ENCODE measurements around the gene DUSP8. TPM values are rescaled to one million over a fixed set of nuclear protein-coding genes. Genes with fewer than 3 reads are reported as not detected.
"Not testable (repeated sequence)": the region's sequence is repeated elsewhere in the genome, so short reads cannot be mapped to it uniquely, and the experiment has no call there.

Gene DUSP8
- polyA plus RNA-seq, 4 donors: 3.1 to 15.0 (median 7.1) TPM

- H3K27me3 ChIP-seq (ENCODE audit: control insufficient read depth in 3 of 3, insufficient read depth in 3 of 3, low read length in 3 of 3): peaks cover 0 to 6% (median 0%) of the 10 kb centered on the region in 3 donors
- WGBS, 3 donors: 74 to 80% (median 74%) methylated on average over 10 of the region's 10 CpGs
- no peak overlapping the region for H3K27ac ChIP-seq (ENCODE audit: low read depth in 1 of 3, low read length in 2 of 3)
- H3K36me3 ChIP-seq (ENCODE audit: control insufficient read depth in 3 of 3, insufficient read depth in 2 of 3, low read depth in 1 of 3, low read length in 3 of 3): no peaks in the 10 kb centered on the region
- H3K4me3 ChIP-seq (ENCODE audit: low read depth in 1 of 3, low read length in 3 of 3): no peak overlapping the region
- no peak for DNase-seq
- H3K4me1 ChIP-seq (ENCODE audit: control insufficient read depth in 3 of 3, insufficient read depth in 2 of 3, low read depth in 1 of 3, low read length in 2 of 3): peaks cover 0 to 9% (median 0%) of the 10 kb centered on the region in 3 donors
- FAIRE-seq: no peak
- H3K9me3 ChIP-seq (ENCODE audit: control insufficient read depth in 2 of 2, insufficient read depth in 1 of 2, low read depth in 1 of 2, low read length in 1 of 2): no peaks in the 10 kb centered on the region
These were observed 25.4 kb upstream of the DUSP8 start for GRCh38 chr11:1597331-1597993.

GRCh38 chr11:1596576-1597121 is 24.6 kb upstream of the DUSP8 start:
- not testable (repeated sequence) for H3K27ac ChIP-seq (ENCODE audit: low read depth in 1 of 3, low read length in 2 of 3)

GRCh38 chr11:1595994-1596575 is 24.0 kb upstream of the DUSP8 start:
- H3K27ac ChIP-seq (ENCODE audit: low read depth in 1 of 3, low read length in 2 of 3); FAIRE-seq; H3K9me3 ChIP-seq (ENCODE audit: control insufficient read depth in 2 of 2, insufficient read depth in 1 of 2, low read depth in 1 of 2, low read length in 1 of 2); DNase-seq; H3K27me3 ChIP-seq (ENCODE audit: control insufficient read depth in 3 of 3, insufficient read depth in 3 of 3, low read length in 3 of 3); H3K4me3 ChIP-seq (ENCODE audit: low read depth in 1 of 3, low read length in 3 of 3); H3K4me1 ChIP-seq (ENCODE audit: control insufficient read depth in 3 of 3, insufficient read depth in 2 of 3, low read depth in 1 of 3, low read length in 2 of 3); H3K36me3 ChIP-seq (ENCODE audit: control insufficient read depth in 3 of 3, insufficient read depth in 2 of 3, low read depth in 1 of 3, low read length in 3 of 3): not testable (repeated sequence)
- 33 to 41% (median 37%) methylated on average over 11 of the region's 11 CpGs for WGBS, 3 donors

More at GRCh38 chr11:1596576-1597121, 24.6 kb upstream of the DUSP8 start:
- H3K27me3 ChIP-seq (ENCODE audit: control insufficient read depth in 3 of 3, insufficient read depth in 3 of 3, low read length in 3 of 3); H3K4me3 ChIP-seq (ENCODE audit: low read depth in 1 of 3, low read length in 3 of 3); H3K9me3 ChIP-seq (ENCODE audit: control insufficient read depth in 2 of 2, insufficient read depth in 1 of 2, low read depth in 1 of 2, low read length in 1 of 2); H3K36me3 ChIP-seq (ENCODE audit: control insufficient read depth in 3 of 3, insufficient read depth in 2 of 3, low read depth in 1 of 3, low read length in 3 of 3); H3K4me1 ChIP-seq (ENCODE audit: control insufficient read depth in 3 of 3, insufficient read depth in 2 of 3, low read depth in 1 of 3, low read length in 2 of 3); FAIRE-seq: not testable (repeated sequence)
- DNase-seq: peak; percentile 66 to 68
- 32 to 53% (median 41%) methylated on average over 19 of the region's 19 CpGs for WGBS, 3 donors

- DNase-seq (no peak), FAIRE-seq (no peak)
- 76 to 80% (median 77%) methylated on average over 9 of the region's 9 CpGs for WGBS, 3 donors
- Histone ChIP-seq H3K4me1 (ENCODE audit: control insufficient read depth in 3 of 3, insufficient read depth in 2 of 3, low read depth in 1 of 3, low read length in 2 of 3) (peaks cover 0 to 5% (median 0%) of the 10 kb centered on the region in 3 donors), H3K27me3 (ENCODE audit: control insufficient read depth in 3 of 3, insufficient read depth in 3 of 3, low read length in 3 of 3) (peaks cover 0 to 4% (median 0%) of the 10 kb centered on the region in 3 donors), H3K36me3 (ENCODE audit: control insufficient read depth in 3 of 3, insufficient read depth in 2 of 3, low read depth in 1 of 3, low read length in 3 of 3) (no peaks in the 10 kb centered on the region), H3K27ac (ENCODE audit: low read depth in 1 of 3, low read length in 2 of 3) (no peak overlapping the region), H3K9me3 (ENCODE audit: control insufficient read depth in 2 of 2, insufficient read depth in 1 of 2, low read depth in 1 of 2, low read length in 1 of 2) (no peaks in the 10 kb centered on the region), H3K4me3 (ENCODE audit: low read depth in 1 of 3, low read length in 3 of 3) (no peak overlapping the region)
These were observed 20.6 kb upstream of the DUSP8 start for GRCh38 chr11:1592628-1593027.

- Histone ChIP-seq H3K36me3 (ENCODE audit: control insufficient read depth in 3 of 3, insufficient read depth in 2 of 3, low read depth in 1 of 3, low read length in 3 of 3) (peaks cover 0 to 5% (median 0%) of the 10 kb centered on the region in 3 donors), H3K27ac (ENCODE audit: low read depth in 1 of 3, low read length in 2 of 3) (no peak overlapping the region), H3K27me3 (ENCODE audit: control insufficient read depth in 3 of 3, insufficient read depth in 3 of 3, low read length in 3 of 3) (peaks cover 0 to 4% (median 0%) of the 10 kb centered on the region in 3 donors), H3K4me1 (ENCODE audit: control insufficient read depth in 3 of 3, insufficient read depth in 2 of 3, low read depth in 1 of 3, low read length in 2 of 3) (no peaks in the 10 kb centered on the region), H3K4me3 (ENCODE audit: low read depth in 1 of 3, low read length in 3 of 3) (no peak overlapping the region), H3K9me3 (ENCODE audit: control insufficient read depth in 2 of 2, insufficient read depth in 1 of 2, low read depth in 1 of 2, low read length in 1 of 2) (no peaks in the 10 kb centered on the region)
- no peak for DNase-seq
- WGBS, 3 donors: 93 to 97% (median 95%) methylated on average over 6 of the region's 6 CpGs
- no peak for FAIRE-seq
These were observed 17.9 kb upstream of the DUSP8 start for GRCh38 chr11:1589996-1590395.

GRCh38 chr11:1589191-1589963 is 17.3 kb upstream of the DUSP8 start:
- not testable (repeated sequence) for H3K4me1 ChIP-seq (ENCODE audit: control insufficient read depth in 3 of 3, insufficient read depth in 2 of 3, low read depth in 1 of 3, low read length in 2 of 3)

GRCh38 chr11:1586699-1587098 is 14.6 kb upstream of the DUSP8 start:
- no peak overlapping the region for H3K27ac ChIP-seq (ENCODE audit: low read depth in 1 of 3, low read length in 2 of 3)
- peaks cover 0 to 3% of the 10 kb centered on the region in 2 donors for H3K9me3 ChIP-seq (ENCODE audit: control insufficient read depth in 2 of 2, insufficient read depth in 1 of 2, low read depth in 1 of 2, low read length in 1 of 2)
- WGBS, 3 donors: 73 to 82% (median 82%) methylated on average over 2 of the region's 2 CpGs
- H3K4me3 ChIP-seq (ENCODE audit: low read depth in 1 of 3, low read length in 3 of 3): no peak overlapping the region
- peaks cover 0 to 5% (median 0%) of the 10 kb centered on the region in 3 donors for H3K36me3 ChIP-seq (ENCODE audit: control insufficient read depth in 3 of 3, insufficient read depth in 2 of 3, low read depth in 1 of 3, low read length in 3 of 3)
- FAIRE-seq (no peak), DNase-seq (no peak)
- no peaks in the 10 kb centered on the region for H3K27me3 ChIP-seq (ENCODE audit: control insufficient read depth in 3 of 3, insufficient read depth in 3 of 3, low read length in 3 of 3)
- H3K4me1 ChIP-seq (ENCODE audit: control insufficient read depth in 3 of 3, insufficient read depth in 2 of 3, low read depth in 1 of 3, low read length in 2 of 3): no peaks in the 10 kb centered on the region

More at GRCh38 chr11:1589191-1589963, 17.3 kb upstream of the DUSP8 start:
- H3K27me3 ChIP-seq (ENCODE audit: control insufficient read depth in 3 of 3, insufficient read depth in 3 of 3, low read length in 3 of 3); FAIRE-seq; H3K4me3 ChIP-seq (ENCODE audit: low read depth in 1 of 3, low read length in 3 of 3); H3K36me3 ChIP-seq (ENCODE audit: control insufficient read depth in 3 of 3, insufficient read depth in 2 of 3, low read depth in 1 of 3, low read length in 3 of 3); H3K27ac ChIP-seq (ENCODE audit: low read depth in 1 of 3, low read length in 2 of 3); H3K9me3 ChIP-seq (ENCODE audit: control insufficient read depth in 2 of 2, insufficient read depth in 1 of 2, low read depth in 1 of 2, low read length in 1 of 2); DNase-seq: not testable (repeated sequence)
- WGBS, 3 donors: 31 to 56% (median 33%) methylated on average over 8 of the region's 10 CpGs

GRCh38 chr11:1584661-1585370 is 12.7 kb upstream of the DUSP8 start, which contains the start of gene KRTAP5-1:
Gene KRTAP5-1, minus strand, starts transcription at chr11:1585283. Its CDS starts 34 bp downstream, at chr11:1585249.
- peaks cover 0 to 12% of the 10 kb centered on the region in 2 donors for H3K9me3 ChIP-seq (ENCODE audit: control insufficient read depth in 2 of 2, insufficient read depth in 1 of 2, low read depth in 1 of 2, low read length in 1 of 2)
- not testable (repeated sequence) for H3K27me3 ChIP-seq (ENCODE audit: control insufficient read depth in 3 of 3, insufficient read depth in 3 of 3, low read length in 3 of 3); H3K4me3 ChIP-seq (ENCODE audit: low read depth in 1 of 3, low read length in 3 of 3); H3K36me3 ChIP-seq (ENCODE audit: control insufficient read depth in 3 of 3, insufficient read depth in 2 of 3, low read depth in 1 of 3, low read length in 3 of 3); FAIRE-seq; DNase-seq; H3K4me1 ChIP-seq (ENCODE audit: control insufficient read depth in 3 of 3, insufficient read depth in 2 of 3, low read depth in 1 of 3, low read length in 2 of 3); H3K27ac ChIP-seq (ENCODE audit: low read depth in 1 of 3, low read length in 2 of 3)
- WGBS, 3 donors: 58 to 88% (median 66%) methylated on average over 7 to 9 of the region's 9 CpGs
